GM18519 (cell line): ENCODE measurements around the gene MAML3.

Experiments
- ATAC-seq: cut with Tn5 transposase; IDR thresholded peaks from one replicate; pipeline ENCODE4 v1.9.1; 2021; ENCODE audit warnings: mild to moderate bottlenecking, moderate library complexity; ENCODE audit not compliant: unreplicated experiment, low FRiP score

MAML3 gene

DNA sequence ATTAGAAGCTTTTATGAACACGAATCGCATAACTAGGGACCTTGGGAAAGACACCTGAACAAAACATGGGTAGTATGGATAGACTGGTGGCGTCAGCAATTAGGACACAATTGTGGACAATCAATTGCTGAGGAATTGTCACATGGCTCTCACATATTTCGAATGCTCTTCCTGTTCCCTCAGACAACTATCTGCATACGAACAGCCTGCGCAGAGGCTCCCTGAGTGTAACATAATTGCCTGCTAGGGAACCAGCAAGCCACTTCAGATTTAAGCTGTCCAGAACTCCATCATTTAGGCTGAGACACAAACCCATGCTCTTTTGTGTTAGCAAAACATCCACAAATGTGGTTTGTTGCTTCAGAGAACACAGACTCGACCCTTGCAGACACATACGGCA, 327.6 kb downstream of the MAML3 start:
- ATAC-seq: no peak

DNA sequence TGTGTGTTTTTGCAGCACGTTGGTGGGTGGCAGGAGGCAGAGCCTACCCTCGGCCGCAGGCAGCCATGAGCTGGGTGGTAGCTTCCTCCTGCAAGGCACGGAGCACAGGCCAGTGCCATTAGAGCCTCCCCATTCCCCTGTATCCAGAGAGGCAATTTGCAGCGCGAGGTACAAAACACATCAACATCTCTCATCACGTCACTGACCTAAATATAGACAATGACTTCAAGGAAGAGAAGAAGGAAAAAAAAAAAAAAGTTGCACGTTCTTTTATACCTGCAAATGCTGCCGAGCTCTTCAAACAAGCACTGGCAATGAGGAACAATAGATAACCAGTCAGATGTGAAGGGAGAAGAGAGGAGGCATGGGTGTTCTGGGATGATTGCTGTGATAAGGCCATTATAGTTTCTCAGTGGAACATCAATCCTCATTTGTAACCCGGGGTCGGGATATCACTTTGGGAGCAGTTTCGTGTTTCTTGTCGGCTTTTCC, 328.4 kb downstream of the MAML3 start:
- no peak for ATAC-seq

DNA sequence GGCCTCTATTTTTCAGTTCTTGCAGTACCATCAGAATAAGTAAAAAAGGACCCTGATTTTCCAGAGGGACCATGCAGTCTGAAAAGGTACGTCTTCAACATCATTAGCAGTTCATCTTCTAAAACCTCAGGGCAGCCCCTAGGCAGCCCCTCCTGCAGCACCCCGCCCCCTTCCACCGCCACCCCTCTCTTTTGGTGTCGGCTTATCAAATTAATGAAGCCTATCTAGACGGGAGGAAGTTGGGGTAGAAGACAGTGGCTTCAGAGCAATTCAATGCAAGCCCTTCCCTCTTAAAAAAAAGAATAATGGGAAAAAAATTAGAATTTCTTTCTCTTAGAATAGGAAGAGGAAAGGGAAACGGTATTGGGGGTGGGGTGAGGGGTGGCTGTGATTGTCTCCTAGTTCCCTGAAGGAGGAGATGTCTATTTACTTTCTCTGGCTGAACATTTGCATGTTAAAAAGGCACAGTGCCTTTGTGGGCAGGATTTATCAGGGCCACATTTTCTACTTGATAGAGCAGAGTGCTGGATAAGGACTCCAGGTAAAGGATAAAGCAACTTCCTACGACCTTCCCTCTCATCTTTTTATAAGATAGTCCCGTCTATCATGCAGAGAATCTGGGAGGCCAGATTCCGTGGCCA, 329.0 kb downstream of the MAML3 start:
- ATAC-seq: no peak

DNA sequence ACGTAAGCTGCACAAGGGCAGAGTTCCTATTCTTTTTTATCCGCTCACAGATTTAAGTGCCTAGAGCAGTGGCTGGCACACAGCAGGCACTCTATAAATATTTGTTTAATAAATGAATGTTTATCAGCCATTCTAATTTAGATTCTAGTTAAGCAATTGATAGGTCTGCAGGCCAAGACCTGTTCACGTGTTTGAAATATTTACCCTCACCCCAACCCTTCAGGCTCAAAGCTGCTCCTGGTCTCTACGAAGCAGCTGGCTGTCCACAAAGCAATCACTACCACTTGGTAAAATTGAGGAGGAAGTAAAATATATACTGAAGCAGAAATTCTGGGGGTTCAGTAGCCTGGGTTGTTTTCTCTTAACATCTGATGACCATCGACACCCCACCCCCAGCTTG, 330.2 kb downstream of the MAML3 start:
- no peak for ATAC-seq

DNA sequence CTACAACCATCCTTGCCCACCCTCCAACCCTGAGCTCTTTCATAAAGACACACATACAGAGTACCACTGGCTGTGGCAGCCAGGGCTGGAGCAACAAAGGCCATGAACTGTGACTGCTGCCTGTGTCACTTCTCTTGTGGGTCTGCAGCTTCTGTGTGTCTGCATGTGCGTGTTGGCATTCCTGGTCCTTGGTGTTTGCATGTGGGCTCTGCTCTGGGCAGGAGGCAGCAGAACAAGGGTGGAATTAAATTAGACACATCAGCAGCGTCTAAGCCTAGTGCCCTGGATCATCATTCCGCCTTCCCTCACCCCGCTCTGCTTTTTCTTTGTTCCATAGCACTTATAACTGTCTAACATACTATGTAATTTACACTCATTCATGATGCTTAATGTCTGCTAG, 330.6 kb downstream of the MAML3 start:
- no peak for ATAC-seq

DNA sequence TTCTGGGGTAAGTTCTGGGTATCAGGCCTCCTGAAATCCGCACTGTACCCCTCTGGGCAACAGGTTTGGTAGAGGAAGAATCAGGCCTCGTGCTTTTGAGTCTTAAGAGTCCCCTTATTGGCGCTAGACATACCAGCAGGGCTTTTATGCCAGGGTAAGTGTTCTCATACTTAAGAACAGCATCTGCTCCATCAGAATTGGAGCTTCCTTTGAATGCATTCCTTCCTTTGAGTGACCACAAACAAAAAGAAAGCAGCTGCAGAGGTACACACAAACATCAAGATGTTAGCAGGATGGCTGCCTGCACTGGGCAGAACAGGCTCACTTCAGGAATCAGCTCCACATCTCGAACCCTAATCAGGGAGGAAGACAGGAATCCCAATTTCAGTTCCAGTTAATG, 331.6 kb downstream of the MAML3 start:
- no peak for ATAC-seq

DNA sequence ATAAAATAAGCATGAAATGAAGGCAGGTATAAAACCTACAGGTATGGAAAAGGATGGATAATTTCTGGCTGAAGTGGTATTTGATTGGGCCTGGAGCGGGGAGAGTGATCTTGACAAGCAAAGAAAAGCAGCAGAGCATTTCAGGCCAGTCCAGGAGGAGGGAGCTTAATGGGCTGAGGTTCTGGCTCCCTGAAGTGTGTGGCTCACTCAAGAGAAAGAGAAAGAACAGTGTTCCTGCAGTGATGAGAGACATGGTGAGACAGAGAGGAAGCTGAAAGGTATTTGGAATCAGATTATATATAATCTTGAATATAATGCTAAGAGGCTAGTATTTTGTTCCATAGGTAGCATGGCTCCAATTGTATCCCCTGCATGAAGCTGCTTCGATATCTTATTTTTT, 334.9 kb downstream of the MAML3 start:
- ATAC-seq: no peak

DNA sequence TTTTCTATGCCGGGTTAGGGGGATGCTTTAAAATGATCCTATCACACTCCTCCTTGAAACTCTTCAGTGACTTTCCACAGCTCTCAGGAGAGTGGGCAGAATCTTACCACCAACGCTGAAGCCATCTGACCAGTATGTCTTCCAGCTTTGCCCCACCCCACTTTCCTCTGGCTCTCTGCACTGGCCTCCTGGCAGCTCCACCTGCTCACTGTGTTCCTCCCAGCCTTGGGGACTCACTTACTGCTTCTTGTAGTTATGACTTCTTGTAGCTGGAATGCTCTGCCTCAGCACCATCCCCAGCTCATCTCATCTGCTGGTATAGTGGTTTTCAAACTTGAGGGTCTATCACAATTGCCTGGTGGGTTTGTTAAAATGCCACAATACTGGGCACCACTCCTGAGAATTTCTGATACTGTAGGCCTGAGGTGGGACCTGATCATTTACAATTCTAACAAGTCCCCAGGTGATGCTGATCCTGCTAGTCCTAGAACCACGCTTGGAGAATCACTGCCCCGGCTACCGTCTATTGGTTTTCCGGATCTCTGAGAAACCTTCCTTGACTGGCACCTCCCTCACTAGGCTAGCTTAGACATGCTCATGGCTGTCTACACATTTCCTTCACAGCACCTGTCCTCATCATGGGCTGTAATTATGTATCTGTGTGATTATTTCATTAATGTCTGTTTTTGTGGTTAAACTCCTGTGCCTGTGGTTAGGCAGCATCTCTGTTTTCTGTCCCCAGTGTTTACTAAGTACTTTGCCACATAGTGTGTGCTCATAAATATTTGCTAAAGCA, 336.1 kb downstream of the MAML3 start:
- ATAC-seq: no peak

DNA sequence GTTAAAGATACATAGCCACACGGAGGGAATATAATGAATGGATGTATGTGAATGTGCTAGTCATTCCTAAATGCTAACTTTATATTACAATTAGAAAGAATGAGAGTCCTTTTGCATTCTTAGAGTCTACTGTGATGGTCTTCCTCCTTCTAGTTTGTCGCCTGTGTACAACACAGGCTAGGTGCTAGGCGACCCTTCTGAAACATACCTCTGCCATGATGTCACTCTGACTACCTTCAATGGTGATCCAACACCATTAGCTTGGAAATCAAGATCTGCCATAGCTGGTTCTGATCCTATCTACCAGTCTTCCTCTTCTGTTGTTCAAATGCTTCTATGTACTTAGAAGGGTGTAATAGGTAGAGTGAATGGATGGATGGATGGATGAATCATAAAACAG, 337.1 kb downstream of the MAML3 start:
- no peak for ATAC-seq

DNA sequence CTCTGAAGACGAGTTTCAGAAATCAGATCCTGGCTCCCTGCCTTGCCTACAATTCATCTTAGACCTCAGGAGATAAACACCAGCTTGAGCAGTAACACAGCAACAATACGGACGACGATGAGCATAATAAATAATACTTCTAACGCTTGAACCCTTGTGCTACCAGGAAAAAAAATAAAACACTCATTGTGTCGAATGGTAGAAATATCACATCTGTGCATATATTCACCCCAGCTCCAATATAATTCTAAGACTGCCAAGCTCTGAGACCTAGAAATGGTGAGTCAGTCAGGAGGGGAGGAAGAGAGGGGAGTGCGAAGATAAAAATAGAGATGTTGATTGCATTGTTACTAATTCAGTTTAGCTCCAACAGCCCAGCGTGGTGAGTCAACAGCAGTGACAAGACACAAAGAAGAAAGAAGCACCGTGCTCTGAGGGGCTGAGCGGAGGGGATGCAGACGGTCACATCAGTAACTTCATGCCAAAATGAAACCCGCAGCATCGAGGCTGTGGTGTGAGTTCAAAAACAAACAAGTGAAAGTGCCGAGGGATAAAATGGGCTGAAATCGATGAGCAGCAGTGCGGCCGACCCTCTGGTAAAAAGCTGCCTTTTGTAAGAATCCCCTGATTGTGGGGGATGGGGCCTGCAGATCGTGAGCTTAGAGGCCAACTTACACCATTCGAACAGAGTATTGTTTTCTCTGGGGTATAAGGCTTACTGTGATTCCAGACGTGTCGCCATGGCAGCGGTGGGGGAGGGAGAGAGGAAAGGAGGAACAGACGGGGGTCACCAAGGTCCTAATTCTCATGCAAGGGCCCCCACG, 338.0 kb downstream of the MAML3 start:
- ATAC-seq: no peak

DNA sequence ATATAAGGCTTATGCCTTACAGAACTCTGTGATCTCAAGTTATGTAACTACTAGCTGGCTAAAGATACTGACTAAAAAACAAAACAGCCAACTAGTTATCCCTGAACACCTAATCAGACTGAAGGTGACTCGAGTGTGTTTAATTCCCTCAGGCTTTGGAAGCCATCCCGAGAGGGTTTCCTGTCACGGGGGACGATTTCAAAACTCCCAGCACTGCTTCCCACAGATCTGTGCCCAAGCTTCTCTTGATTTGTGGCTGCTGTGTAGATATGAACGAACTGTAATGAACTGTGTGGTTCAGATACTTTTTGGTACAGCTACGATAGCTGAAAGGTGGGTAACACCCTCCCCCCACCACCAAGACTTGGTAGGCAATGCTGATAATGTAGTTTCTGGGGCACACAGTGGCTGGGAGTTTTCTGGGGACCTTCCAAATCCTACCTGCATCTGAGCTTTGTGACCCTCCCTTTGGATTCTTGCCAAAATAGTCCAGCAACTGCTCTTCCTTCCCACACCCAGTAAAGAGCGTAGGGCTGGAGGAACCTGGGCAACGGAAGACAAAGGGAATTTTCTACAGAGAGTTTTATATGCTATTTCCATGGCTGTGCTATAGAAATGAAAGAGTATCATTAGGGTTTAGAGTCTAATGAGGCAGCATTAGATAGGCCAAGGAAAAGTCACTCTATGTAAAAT, 339.5 kb downstream of the MAML3 start:
- no peak for ATAC-seq

DNA sequence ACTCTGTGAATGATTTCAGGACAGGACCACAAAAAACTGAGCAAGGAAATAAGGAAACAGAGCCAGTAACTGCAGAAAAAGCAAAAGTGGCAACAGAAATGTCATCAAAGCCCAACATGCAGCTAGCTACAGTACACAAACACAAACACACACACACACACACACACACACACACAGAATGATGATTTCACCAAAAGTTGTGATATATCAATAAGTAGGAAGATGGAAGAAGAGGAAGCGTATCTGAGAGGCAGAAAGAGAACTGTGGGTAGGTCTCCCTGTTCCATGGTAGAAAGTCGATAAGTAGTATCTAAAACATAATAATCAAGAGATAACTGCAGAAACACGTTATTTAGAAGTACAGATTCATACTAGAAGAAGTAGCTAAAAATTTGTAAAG, 340.1 kb downstream of the MAML3 start:
- ATAC-seq: no peak

DNA sequence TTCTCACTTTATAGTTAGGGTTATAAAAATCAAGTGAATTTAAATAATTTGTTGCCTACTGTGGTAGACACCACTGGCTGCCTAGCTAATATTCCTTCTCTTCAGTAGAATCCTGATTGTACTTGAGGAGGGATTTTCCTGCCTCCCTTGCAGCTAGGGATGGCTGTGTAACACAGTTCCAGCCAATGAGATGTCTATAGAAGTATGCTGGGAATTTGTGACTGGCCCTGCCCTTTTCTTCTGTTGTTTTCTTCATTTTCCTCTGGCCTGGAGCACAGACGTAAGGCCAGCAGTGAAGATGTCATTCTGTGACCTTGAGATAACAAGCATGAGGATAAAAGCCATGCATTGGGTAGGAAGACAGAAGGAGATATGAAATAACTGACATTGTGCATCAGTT, 343.3 kb downstream of the MAML3 start:
- ATAC-seq: no peak

DNA sequence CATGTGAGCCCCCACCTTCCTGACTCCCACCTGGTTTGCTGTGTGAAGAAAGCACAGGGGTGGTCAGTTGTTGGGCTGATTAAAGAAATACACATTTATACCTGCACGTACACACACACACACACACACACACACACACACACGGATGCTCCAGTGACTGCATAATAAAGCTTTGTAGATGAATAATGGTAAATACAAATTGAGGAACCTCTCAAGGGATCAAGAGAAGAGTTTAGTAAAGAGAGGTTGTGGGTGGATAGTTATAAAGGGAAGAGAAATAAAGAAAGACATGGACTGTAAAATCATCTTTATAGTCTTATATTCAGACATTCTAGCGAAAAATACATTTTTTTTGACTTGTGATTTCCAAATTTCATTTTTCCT, 344.2 kb downstream of the MAML3 start:
- no peak for ATAC-seq

DNA sequence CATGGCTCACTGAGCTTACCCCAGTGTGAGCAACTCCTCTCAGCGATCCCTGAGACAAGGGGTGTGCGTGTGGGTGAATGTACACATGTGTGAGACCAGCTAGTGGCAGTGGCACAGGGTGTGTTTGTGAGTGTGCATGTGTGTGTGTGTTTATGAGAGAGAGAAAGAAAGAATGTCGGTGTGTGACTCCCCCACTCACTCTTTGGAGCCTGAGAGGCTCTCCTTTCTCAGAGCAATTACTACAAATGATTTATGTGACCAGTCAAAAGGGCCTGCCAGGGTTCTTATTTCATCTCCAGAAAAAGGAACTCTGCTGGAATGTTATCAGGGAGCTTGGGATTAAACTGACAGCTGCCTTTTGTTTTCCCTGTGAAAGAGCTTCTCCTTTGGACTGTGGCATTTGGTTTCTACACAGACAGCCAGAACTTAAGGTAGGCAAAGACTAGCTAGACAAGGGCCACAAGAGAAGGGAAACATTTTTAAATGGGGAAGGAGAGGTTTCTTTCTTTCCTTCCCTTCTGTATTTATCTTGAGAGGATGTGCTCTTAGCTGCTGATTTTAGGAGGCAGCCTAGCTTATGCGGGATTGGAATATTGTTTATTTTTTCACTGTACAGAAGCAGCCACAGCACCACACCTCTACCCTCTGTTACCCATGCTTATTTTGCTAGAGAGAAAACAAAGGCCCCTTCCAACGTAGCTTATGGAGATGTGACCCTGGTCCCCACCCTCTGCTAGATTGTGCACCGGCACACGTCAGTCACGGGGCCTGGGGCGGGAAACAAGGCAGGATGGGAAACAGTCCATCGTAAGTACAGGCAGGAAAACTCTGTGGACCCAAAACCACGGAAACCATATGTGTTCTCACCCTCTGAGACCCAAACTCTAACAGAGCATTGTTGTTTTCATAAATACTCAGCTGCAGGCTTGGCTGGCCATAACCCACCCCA, 344.9 kb downstream of the MAML3 start:
- no peak for ATAC-seq

DNA sequence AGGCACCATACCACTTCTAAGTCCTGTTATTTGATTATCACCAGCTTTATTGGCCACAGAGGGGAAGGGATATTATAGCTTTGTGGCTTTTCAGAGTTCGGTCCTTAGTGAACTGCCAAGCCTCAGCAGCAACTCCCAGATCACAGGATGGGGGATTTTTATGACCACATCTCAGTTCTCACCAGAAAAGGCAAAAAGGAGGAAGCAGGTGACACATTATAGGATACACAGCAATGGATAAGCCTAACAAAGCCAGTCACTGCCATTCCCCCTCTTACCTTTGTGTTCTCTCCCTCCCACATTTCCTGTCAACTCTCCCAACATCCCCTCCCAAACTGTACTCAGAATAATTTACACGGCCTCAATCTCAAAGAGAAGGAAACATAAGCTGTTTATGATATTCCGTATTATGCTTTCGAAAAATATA, 345.6 kb downstream of the MAML3 start:
- no peak for ATAC-seq

DNA sequence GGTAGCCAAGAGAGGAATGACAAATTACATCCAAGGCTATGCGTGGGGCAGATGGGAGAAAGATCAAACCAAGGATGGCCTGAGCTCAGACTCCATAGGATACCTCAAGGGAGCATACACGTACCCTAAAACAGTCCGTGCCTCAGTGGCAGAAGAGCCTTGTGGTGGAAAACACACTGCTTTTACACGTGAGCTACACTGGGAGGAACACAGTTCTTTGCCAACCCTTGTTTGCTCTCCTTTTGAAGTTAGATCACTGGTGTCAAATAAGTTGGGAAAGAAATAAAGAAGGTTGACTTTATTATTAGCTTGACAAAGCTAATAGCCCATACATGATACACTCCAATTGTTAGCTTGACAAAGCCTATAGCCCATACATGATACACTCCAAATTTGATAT, 346.5 kb downstream of the MAML3 start:
- no peak for ATAC-seq

DNA sequence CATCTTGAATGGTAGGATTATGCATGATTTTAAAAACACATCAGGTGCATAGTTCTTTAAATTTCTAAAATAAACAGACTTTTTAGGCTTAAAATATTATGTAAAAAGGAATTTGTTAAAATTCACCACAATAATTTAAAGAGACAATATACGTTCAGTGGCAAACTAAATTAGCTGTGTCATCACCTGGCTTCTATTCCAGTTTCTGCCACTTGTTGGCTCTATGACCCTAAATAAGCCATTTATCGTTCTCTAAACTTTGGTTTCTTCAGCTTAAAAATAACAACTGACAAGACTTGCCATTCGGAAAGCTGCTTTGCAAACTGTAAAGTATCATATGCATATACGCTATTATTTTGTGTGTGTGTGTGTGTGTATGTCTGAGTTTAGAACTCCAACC, 347.1 kb downstream of the MAML3 start:
- no peak for ATAC-seq

DNA sequence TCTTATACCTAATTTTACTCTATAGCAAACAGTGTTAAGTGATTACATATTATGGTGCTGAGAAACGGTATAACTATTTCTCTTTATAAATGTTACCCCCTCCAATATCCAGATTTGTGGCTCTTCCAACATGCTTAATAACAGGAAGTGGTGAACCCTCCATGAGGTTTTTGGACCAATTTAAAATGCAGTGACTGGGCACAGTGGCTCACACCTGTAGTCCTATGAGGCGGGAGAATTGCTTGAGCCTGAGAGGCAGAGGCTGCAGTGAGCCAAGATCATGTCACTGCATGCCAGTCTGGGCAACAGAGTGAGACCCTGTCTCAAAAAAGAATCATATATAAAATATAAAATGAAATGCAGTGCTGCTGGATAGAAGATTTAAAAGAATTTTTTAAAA, 351.1 kb downstream of the MAML3 start:
- ATAC-seq: no peak

DNA sequence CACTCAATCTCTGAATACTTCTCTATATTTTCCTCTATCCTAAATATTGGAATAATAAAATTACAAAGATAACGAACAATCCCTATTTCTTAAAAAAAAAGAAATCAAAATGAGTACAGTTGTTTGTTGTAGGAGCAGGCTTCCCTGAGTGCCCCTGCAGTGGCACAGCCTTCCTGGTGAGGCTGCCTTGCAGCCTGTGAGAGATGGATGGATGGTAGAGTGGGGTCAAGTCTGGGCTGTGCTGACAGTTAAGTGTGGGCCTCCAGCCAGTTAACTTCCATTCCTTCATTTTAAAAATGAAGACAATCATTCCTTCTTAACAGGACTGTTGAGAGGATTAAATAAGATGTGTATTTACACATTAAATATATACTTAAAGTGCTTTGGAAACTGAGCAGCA, 351.5 kb downstream of the MAML3 start:
- no peak for ATAC-seq
